Measurements from ENCODE around the gene NKG7. TPM values are rescaled to one million over a fixed set of nuclear protein-coding genes. Genes with fewer than 3 reads are reported as not detected.
"Not testable (repeated sequence)": the region's sequence is repeated elsewhere in the genome, so short reads cannot be mapped to it uniquely, and the experiment has no call there.

Gene NKG7
- total RNA-seq, 4 donors from 2014 or later: not detected

DNA sequence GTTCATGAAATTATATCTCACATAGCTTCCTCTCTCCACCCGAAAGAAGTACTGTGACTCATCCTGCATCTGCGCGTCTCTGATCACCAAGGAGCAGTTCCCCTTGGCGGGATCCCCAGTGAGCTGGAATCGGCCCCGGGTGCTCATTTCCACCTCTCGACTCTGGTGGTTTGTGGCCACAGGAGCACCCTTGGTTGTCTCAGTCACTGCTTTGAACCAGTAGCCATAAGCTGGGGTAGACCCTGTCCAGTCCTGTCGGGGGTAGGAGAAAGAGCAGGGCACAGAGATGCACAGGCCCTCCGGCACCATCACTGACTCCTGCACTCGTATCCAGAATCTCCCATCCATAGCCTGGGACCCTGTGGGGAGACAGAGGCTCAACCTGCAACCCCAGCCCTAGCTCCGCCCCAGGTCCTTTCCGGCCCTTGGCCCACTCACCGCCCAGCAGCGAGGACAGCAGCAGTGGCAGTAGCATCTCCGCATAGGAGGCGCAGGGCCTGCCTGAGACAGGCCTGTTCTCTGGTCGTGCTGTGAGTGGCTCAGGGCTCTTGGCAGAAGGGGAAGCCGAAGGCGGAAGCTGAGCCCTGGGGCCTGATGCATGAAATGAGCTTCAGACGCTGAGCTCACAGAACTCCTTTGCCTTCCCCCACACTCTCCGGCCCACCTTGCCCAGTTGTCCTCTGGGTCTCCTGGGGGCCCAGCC, 44.8 kb upstream of the NKG7 start, which contains the start of gene SIGLEC10:
Gene SIGLEC10 (minus strand): TSS at position 536 of the 703 bp plus-strand sequence. CDS start 61 bp downstream, at position 475.
- no peak for TF ChIP-seq EP300 (IDR thresholded peaks at IDR 0.05)
- TF ChIP-seq POLR2AphosphoS5 (IDR thresholded peaks at IDR 0.05): no peak
- no peak for TF ChIP-seq POLR2A (IDR thresholded peaks at IDR 0.05)
- TF ChIP-seq, protein P1, sequence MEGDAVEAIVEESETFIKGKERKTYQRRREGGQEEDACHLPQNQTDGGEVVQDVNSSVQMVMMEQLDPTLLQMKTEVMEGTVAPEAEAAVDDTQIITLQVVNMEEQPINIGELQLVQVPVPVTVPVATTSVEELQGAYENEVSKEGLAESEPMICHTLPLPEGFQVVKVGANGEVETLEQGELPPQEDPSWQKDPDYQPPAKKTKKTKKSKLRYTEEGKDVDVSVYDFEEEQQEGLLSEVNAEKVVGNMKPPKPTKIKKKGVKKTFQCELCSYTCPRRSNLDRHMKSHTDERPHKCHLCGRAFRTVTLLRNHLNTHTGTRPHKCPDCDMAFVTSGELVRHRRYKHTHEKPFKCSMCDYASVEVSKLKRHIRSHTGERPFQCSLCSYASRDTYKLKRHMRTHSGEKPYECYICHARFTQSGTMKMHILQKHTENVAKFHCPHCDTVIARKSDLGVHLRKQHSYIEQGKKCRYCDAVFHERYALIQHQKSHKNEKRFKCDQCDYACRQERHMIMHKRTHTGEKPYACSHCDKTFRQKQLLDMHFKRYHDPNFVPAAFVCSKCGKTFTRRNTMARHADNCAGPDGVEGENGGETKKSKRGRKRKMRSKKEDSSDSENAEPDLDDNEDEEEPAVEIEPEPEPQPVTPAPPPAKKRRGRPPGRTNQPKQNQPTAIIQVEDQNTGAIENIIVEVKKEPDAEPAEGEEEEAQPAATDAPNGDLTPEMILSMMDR (IDR thresholded peaks at IDR 0.05): no peak
- WGBS: 55% methylated on average over 13 of the region's 21 CpGs
- H3K27me3 ChIP-seq: peaks cover 47% of the 10 kb centered on the region
- no peak for DNase-seq (ENCODE audit: low spot score in 2 of 2)
- no peaks in the 10 kb centered on the region for H3K9me3 ChIP-seq
- no peak within 1 kb of the TSS for H3K4me3 ChIP-seq
- no peaks in the 10 kb centered on the region for H3K36me3 ChIP-seq
- H3K27ac ChIP-seq: no peak within 1 kb of the TSS
- no peaks in the 10 kb centered on the region for H3K4me1 ChIP-seq

DNA sequence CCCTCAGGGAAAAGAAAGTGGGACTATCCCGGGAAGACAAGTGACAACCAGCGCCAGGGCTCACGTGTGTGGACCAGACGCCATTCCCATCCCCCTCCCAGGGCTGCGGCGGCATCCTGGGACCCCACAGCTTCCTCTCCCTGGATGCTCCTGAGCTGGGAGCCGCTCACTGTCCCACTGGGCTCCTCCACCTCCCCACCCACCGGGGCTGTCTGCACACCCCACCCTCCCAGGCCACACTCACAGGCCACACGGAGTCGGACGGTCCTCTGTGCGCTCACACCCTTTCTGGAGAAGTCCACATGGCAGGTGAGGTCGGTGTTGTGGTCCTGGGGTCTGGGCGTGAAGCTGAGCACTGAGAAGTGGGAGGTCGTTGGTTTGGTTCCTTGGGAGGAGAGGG, 44.0 kb upstream of the NKG7 start:
- not testable (repeated sequence) for H3K4me3 ChIP-seq
- 73% methylated on average over 12 of the region's 15 CpGs for WGBS

DNA sequence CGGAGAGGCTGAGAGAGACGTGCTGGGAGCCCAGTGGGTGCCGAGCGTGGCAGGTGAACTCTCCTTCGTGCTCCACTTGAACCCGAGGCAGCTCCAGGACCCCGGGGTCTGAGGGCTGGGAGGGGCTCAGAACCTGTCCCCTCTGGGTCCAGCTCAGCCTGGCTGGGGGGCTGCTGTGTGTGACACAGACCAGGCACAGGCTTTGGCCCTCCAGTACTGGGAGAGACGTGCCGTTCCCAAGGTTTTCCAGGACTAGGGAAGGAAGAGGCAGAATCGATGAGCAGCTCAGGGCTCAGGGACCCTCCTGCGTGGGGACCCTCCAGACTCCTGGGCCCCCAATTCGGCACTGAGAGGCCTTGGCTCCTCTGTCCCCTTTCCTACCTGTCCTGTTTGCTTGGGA, 42.7 kb upstream of the NKG7 start:
- DNase-seq (ENCODE audit: low spot score in 2 of 2): no peak
- H3K4me3 ChIP-seq: no peak overlapping the region
- 85% methylated on average over 7 of the region's 12 CpGs for WGBS
- H3K4me1 ChIP-seq: no peaks in the 10 kb centered on the region
- TF ChIP-seq POLR2A (IDR thresholded peaks at IDR 0.05) (no peak), POLR2AphosphoS5 (IDR thresholded peaks at IDR 0.05) (no peak), EP300 (IDR thresholded peaks at IDR 0.05) (no peak)
- TF ChIP-seq, protein P1 (IDR thresholded peaks at IDR 0.05): no peak
- no peaks in the 10 kb centered on the region for H3K36me3 ChIP-seq
- no peaks in the 10 kb centered on the region for H3K9me3 ChIP-seq
- no peak overlapping the region for H3K27ac ChIP-seq
- peaks cover 35% of the 10 kb centered on the region for H3K27me3 ChIP-seq

More for the DNA sequence above, 44.0 kb upstream of the NKG7 start:
- H3K27me3 ChIP-seq: peaks cover 41% of the 10 kb centered on the region
- not testable (repeated sequence) for H3K4me1 ChIP-seq; H3K27ac ChIP-seq; H3K36me3 ChIP-seq; DNase-seq (ENCODE audit: low spot score in 2 of 2); H3K9me3 ChIP-seq

DNA sequence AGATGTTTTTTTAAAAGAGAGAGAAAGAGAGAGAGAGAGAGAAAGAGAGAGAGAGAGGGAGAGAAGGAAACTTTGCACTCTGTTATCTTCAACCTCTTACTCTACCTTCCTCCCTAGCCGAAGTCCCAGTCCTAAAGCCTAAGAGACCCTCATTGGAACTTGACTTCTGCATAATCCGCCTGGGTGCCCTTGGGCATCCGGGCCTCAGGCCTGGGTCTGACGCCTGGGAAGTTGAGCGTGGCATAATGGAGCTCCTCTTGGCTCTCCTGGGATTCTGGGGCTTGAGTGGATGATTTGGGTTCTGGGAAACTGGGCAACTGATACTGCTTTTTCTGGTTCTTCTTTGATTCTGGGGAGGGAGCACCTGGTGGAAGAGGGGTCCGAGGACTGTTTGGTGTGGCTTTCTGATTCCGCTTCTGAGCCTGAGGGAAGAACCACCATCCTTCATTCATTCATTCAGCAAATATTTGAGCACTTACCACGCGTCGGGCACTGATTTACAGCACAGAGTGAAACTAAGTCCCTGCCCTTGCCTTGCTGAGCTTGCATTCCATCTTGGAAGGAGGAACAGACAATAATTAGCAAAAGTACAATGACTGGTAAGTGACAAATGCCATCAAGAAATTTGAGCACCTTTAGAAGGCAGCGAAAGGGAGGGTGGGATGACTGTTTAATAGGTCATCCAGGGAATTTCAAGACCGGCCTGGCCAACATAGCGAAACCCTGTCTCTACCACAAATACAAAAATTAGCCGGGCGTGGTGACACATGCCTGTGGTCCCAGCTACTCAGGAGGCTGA, 38.7 kb upstream of the NKG7 start:
- no peaks in the 10 kb centered on the region for H3K36me3 ChIP-seq
- DNase-seq (ENCODE audit: low spot score in 2 of 2): no peak
- WGBS: 92% methylated on average over 15 of the region's 15 CpGs

DNA sequence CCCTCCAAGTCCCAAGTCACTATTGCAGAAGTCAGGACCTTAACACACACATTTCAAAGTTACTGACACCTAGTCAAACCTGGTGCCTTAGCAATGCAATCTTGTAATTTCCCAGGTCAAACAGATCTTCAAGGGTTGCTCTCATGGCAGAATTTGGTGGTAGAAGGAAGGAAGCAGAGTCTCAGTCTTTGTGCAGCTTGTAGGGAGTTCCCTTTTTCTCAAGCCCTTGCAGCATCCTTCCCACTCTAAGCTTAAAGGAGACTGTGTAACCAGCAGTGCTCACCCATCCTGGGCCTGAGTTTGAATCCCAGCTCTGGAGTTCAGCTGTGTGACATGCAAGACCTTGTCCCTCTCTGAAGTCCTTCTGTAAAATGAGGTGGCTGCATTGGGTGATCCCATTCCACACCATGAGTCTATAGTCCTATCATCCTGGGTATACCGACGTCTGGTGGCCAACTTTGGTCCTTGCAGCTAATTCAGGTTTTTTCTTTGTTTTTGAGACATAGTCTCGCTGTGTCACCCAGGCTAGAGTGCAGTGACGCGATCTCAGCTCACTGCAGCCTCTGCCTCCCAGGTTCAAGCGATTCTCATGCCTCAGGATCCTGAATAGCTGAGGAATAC, 35.2 kb upstream of the NKG7 start:
- TF ChIP-seq, protein P1 (IDR thresholded peaks at IDR 0.05): peak in 1 of 2 donors; percentile 18
- TF ChIP-seq POLR2A (IDR thresholded peaks at IDR 0.05): no peak
- H3K4me1 ChIP-seq: no peaks in the 10 kb centered on the region
- no peak overlapping the region for H3K27ac ChIP-seq
- no peaks in the 10 kb centered on the region for H3K9me3 ChIP-seq
- H3K36me3 ChIP-seq: no peaks in the 10 kb centered on the region
- WGBS: 65% methylated on average over 6 of the region's 6 CpGs
- H3K4me3 ChIP-seq: no peak overlapping the region
- peaks cover under 1% of the 10 kb centered on the region for H3K27me3 ChIP-seq
- no peak for DNase-seq (ENCODE audit: low spot score in 2 of 2)

More for the DNA sequence above, 38.7 kb upstream of the NKG7 start:
- Histone ChIP-seq H3K9me3 (no peaks in the 10 kb centered on the region), H3K27me3 (peaks cover 15% of the 10 kb centered on the region), H3K27ac (no peak overlapping the region), H3K4me1 (no peaks in the 10 kb centered on the region), H3K4me3 (no peak overlapping the region)
- TF ChIP-seq POLR2A (IDR thresholded peaks at IDR 0.05) (no peak), POLR2AphosphoS5 (IDR thresholded peaks at IDR 0.05) (no peak), EP300 (IDR thresholded peaks at IDR 0.05) (no peak)
- TF ChIP-seq, protein P1 (IDR thresholded peaks at IDR 0.05): no peak

Measured in suprapubic skin (tissue), 4 donors.